Stimulated activated CD4-positive, alpha-beta T cell treated with anti-CD3 and anti-CD28 coated beads, Interleukin-4, amount 100 ng/mL, for 24 hours (primary cell): ENCODE data around the gene POLR1B.
"Not testable (repeated sequence)": the region's sequence is repeated elsewhere in the genome, so short reads cannot be mapped to it uniquely, and the experiment has no call there.

Source experiments
- DNase-seq: peaks from one replicate; pipeline ENCODE4 v3.0.0-alpha.2; 2020

POLR1B gene

DNA sequence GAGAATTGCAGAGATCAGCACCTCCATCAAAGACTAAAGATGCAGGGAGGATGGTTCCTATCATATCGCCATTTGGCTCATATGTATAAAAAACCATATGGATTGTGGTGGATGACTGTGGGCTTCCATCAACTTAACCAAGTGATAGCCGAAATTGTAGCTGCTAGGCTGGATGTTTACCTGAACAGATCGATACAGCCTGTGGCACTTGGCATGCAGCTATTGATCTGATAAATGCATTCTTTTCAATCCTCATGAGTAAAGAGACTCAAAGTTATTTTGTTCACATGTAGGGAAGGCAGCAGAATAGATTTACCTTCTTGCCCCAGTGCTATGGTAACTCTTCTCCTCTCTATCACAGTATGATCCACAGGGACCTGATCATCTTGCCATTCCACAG lies 60.7 kb downstream of the POLR1B start:
- no peak for DNase-seq

DNA sequence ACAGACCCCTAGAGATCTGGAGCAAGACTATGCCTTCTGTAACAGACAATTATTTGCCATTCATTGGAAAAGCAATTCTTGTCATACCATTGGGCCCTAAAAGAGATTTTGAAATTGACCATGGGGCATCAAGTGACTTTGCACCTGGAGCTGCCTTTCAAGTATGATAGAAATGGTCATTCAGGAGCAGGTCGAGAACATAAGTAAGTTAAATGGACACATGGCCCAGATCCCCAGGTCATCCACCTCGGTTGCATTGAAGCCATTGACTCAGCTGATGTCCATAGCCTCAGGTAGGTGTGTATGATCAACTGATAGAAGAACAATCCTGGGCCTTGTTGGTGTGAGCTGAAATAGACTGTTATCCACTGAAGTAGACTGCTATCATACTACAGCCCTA lies 61.5 kb downstream of the POLR1B start:
- DNase-seq = no peak

DNA sequence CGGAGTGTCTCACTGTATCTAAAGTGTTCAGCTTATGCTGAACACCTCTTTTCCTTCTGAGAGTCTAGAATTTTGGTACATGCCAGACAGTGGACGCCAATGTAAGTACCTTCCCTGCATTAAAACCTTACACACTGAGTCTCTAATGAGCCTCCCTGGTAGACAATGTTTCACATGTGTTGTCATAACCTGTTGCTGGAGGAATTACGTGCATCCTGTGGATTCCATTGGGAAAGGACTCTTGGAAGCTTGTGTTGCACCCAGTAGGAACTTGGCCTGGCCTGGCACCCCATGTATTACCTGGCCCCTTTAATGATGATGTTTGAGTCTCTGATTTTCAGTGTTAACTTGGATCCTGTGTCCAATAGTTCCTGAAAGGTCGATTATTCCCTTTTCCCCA lies 62.7 kb downstream of the POLR1B start:
- no peak for DNase-seq

DNA sequence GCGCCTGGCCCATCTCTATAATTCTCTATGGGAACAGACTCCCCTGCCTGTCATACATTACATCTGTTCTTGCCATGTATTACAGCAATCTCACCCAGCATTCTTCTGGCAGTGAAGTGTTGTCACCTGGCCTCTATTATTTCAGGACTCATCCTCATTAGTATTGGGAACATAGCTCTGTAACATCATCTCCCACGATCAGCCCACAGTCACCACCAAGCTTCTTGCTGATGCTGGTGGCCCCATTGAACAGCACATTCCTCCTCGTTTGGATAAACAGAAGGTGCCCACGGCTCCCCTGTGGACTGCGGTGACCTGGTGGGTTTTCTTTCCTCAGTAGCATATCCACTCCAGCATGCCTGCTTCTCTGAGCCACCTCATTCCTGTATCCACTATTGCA lies 63.7 kb downstream of the POLR1B start:
- no peak for DNase-seq

DNA sequence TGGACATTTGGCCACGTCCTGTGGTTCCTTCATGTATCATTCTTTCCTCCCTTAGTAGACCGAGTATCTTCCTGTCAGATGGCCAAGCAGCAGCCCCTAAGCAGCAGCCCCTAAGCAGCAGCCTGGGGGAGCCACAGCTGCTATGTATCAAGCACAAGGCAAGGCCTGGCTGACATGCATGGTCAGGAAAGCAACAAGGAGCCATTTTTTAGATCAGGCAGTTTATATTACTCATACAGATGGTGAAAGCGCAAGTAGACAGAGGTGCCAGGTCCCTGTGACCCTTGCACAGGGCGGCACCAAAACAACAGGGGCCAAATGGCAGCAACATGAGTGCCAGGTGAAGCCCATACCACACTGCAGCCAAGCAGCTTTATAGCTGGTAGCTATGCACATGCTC lies 64.3 kb downstream of the POLR1B start:
- DNase-seq = no peak

DNA sequence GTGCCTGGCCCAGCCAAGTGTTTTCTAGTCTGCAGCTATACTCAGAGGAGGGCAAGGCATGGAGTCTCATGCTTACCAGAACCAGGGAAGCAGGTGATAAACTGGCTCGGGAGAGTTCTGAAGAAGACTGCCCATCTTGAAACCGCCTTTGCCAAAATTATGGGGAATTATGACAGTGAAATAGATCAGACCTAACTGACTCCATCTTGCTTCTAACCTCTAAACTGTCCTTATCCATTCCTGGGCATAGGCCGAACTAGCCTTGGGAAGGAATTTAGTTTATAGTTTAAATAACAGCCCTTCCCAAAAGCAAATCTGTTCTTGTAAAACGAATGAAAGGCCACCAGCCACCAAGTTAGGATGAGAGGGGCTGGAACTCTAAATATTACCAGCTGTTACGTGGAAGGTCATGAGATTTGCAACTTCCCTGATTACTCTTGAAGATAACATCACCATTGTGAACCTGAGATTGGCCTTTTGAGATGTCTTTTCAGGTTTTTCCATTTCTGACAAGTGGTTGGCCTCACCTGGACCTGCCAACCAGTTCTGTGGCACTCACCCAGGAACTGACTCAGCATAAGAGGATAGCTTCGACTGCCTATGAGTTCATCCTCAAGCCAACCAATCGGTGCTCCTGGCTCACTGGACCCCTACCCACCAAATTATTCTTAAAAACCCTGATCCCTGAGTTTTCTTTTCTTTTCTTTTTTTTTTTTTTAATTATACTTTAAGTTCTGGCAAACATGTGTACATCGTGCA lies 65.6 kb downstream of the POLR1B start:
- no peak for DNase-seq

DNA sequence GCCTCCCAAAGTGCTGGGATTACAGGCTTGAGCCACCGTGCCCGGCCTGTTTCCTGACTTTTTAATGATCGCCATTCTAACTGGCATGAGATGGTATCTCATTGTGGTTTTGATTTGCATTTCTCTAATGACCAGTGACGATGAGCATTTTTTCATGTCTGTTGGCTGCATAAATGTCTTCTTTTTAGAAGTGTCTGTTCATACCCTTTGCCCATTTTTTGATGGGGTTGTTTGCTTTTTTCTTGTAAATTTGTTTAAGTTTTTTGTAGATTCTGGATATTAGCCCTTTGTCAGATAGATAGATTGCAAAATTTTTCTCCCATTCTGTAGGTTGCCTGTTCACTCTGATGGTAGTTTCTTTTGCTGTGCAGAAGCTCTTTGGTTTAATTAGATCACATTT lies 67.1 kb downstream of the POLR1B start:
- not testable (repeated sequence) for DNase-seq

DNA sequence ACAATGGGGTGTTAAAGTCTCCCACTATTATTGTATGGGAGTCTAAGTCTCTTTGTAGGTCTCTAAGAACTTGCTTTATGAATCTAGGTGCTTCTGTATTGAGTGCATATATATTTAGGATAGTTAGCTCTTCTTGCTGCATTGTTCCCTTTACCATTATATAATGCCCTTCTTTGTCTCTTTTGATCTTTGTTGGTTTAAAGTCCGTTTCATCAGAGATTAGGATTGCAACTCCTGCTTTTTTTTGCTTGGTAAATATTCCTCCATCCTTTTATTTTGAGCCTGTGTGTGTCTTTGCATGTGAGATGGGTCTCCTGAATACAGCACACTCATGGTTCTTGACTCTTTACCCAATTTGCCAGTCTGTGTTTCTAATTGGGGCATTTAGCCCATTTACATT lies 70.0 kb downstream of the POLR1B start:
- not testable (repeated sequence) for DNase-seq

DNA sequence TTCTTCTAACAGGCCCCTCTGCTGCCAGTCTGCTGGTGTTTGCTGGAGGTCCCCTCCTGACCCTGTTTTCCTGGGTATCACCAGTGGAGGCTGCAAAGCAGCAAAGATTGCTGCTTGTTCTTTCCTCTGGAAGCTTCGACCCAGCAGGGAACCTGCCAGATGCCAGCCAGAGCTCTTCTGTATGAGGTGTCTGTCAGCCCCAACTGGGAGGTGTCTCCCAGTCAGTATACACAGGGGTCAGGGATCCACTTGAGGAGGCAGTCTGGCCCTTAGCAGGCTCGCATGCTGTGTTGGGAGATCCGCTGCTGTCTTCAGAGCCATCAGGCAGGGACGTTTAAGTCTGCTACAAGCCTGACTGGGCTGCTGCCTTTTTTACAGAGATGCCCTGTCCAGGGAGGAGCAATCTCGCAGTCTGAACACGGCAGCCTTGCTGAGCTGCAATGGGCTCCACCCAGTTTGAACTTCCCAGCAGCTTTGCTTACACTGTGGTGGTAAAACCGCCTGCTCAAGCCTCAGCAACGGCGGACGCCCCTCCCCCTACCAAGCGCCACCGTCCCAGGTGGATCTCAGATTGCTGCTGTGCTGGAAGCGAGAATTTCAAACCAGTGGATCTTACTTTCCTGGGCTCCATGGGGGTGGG lies 72.1 kb downstream of the POLR1B start:
- DNase-seq = no peak

DNA sequence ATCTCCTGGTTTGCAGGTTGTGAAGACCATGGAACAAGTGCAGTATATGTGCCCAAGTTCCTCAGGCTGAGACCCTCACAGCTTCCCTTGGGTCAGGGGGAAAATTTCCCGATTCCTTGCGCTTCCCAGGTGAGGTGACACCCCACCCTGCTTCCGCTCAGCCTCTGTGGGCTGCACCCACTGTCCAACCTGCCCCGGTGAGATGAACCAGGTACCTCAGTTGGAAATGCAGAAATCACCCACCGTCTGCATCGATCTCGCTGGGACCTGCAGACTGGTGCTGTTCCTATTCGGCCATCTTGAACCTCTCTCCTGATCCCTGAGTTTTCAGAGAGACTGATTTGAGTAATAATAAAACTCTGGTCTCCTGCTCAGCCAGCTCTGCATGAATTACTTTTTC lies 72.8 kb downstream of the POLR1B start:
- DNase-seq = no peak

DNA sequence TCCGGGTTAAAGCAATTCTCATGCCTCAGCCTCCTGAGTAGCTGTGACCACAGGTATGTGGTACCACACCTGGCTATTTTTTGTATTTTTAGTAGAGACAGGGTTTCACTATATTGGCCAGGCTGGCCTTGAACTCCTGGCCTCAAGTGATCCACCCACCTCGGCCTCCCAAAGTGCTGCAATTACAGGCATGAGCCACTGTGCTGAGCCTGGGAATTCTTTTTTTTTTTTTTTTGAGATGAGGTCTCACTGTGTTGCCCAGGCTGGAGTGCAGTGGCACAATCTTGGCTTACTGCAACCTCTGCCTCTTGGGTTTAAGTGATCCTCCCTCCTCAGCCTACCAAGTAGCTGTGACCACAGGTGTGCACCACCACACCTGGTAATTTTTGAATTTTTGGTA lies 73.5 kb downstream of the POLR1B start:
- not testable (repeated sequence) for DNase-seq

DNA sequence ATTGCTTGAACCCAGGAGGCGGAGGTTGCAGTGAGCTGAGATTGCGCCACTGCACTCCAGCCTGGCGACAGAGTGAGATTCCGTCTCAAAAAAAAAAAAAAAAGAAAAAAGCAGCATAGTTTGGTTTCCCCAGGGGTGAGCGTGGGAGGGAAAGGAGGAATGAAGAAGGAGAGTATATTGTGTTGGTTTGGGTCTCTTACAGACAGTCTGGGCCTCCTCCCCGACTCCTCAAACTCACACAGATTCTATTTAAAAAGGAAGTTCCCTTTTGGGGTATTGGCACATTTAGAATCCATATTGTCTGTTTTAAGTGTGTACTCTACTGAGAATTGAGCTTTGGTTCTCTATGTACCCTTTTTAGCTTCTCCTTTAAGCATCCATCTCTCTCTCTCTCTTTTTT lies 76.1 kb downstream of the POLR1B start:
- no peak for DNase-seq

DNA sequence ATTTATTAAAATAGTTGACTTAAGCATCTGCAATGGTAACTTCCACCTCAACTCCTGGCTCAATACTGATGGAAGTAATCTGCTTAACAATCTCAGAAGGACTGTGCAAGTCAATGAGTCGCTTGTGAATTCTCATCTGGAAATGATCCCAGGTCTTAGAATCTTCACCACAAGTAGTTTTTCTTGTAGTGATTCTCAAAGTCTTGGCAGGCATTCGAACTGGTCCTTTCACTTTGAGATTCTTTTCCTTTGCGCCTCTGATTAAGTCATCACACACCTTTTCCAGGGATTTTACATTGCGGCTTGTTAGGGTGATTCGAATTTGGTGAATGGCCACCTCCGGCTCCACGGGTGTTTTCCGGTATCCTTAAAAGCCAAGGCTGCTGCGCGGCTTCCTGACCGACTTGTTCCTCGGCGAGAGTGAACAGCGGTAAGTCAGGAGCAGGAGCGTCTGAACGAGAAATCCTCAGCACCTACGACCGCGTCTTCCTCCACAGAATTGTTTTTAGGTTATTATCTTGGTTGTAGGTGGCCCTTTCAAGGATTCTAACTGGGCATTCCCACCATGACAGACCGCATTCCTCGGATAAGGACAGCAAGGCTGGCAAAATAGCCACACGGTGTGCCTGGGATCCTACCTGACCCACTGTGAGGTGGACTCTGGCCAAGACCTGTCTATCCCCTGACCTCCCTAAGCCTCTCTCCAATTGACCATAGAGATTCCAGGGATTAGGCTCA lies 79.7 kb downstream of the POLR1B start:
- no peak for DNase-seq

DNA sequence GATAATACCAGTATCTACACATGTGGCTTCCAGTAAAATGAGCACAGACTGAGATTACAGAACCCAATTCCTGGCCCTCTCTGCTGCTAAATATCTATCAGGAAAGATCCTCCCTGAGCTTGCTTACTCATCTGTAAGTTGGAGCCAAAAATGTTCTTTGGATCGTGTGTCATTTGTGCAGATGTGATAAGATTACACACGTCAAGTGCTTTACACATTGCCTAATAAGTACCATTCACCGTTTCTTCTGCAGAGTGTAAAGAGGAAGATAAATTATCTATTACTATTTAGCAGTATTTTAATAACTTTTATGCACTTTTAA lies 80.2 kb downstream of the POLR1B start:
- no peak for DNase-seq

DNA sequence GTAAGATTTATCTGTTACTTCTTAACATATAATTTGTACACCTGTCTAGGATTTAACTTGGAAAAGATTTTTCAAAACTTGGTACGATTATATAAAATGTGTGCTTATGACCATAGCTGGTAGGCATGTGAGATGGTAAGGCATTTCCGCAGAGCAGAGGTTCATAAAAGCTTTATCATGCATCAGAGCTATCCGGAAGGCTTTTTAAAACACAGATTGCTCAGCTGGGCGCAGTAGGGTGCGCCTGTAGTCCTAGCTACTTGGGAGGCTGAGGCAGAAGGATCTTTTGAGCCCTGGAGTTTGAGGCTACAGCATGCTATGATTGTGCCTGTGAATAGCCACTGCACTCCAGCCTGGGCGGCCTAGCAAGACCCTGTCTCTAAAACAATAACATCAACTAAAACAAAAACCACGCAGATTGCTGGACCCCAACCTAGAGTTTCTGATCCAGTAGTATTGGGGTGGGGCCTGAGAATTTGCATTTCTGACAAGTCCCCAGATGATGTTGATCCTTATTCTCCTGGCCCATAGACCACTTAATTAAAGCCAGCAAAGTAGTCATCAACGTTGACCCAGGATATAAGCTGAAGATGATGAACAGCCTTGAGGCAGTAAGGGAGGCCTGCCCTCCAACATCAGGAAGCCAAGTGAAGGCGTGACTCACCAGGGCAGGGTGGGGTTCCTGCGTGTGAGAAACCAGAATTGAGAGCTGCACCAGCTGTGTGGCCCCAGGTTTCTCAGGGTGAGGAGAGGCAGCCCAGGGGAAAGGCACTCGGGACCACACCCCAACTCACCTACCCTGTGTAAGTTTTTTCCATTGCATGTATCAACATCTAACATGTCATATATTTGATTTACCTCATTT lies 81.9 kb downstream of the POLR1B start:
- DNase-seq = peak; percentile 72

DNA sequence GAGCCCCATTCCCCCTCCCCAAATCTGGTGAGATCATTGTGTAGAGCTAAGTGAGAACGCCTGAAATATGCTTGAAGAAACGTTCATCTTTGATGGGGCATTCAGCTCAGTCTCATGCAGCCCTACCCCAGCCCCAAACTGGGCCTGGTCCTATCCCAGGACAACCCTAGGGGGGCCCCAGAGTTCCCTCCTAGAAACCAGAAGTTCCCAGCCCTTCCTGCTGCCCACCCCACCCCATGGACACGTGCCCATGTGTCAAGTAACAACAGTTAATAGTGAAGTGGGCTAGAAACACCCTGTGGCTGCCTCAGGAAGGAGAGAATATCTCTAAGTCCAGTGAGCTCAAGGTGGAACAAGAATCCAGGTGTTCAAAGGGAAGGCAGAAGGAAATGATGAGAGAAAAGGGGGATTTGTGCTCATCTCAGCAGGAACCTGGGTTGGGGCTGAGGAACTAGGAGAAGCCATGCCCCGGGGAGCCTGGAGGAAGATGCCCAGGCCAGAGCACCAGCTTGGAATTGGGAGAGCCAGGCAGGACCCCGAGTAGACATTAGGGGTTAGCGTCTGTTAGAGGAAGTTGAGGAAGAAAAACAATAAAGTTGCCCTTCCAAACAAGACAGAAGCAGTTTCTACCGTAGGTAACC lies 83.3 kb downstream of the POLR1B start:
- no peak for DNase-seq

DNA sequence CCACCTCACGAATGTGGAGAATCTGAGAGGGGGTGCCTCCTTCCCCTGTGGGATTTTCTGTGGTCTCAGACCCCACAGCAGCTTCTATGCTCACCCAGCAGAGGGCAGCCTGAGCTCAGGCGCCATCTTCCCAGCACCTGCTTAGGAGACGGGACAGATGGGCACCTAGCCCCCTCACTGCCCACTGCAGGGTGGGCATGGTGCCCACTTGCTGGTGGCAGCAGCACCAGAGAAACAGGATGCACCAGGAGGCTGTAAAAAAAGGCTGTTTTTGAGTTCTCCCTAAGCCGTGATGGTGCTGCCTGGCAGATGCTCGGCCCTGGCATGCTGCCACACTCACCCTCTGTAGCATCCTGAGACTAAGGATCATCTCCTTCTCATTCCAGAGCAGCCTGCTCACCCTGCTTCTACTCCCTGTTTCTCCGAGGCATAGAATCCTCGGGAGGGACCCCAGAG lies 84.4 kb downstream of the POLR1B start:
- DNase-seq = peak; percentile 66
